ENCODE measurements around the gene TXNDC9.
"Not testable (repeated sequence)": the region's sequence is repeated elsewhere in the genome, so short reads cannot be mapped to it uniquely, and the experiment has no call there.

Gene TXNDC9

DNA sequence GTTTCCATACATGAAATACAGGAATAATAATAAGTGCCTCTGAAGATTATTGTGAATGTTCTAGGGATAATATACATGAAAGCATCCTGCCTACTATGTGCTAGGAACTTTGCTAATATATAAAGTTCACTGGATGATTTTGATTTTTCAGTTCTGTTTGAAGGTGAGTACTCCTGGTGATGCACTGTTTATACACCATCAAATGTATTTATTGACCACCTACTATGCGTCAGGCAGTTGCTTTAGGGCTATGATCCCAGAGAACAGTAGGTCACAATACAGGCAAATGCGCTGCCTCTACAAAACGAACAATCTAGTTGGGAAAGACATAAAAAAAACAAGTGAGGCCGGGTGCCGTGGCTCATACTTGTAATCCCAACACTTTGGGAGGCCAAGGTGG, 10.7 kb downstream of the TXNDC9 start:
- peaks cover 84% of the 10 kb centered on the region for H3K36me3 ChIP-seq (ENCODE audit: control insufficient read depth, insufficient read depth, low read length)
- H3K4me3 ChIP-seq (ENCODE audit: low read depth, low read length), result no peak overlapping the region
- H3K4me1 ChIP-seq (ENCODE audit: control insufficient read depth, insufficient read depth, low read length), result no peaks in the 10 kb centered on the region
- no peaks in the 10 kb centered on the region for H3K9me3 ChIP-seq (ENCODE audit: control insufficient read depth, insufficient read depth, low read depth, low read length)
- no peaks in the 10 kb centered on the region for H3K27me3 ChIP-seq (ENCODE audit: control insufficient read depth, insufficient read depth, low read length)
- H3K9ac ChIP-seq (ENCODE audit: low read length), result no peak overlapping the region
- no peak overlapping the region for H3K27ac ChIP-seq (ENCODE audit: low read depth, low read length)

DNA sequence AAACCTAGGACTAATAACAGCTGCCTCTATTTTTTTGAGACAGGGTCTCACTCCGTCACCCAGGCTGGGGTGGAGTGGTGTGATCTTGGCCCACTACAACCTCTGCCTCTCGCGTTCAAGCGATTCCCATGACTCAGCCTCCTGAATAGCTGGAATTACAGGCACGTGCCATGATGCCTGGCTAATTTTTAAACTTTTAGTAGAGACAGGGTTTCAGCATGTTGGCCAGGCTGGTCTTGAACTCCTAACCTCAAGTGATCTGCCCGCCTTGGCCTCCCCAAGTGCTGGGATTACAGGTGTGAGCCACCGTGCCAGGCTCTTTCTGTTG, 18.3 kb downstream of the TXNDC9 start:
- H3K4me3 ChIP-seq (ENCODE audit: low read depth, low read length); H3K27me3 ChIP-seq (ENCODE audit: control insufficient read depth, insufficient read depth, low read length); H3K9ac ChIP-seq (ENCODE audit: low read length); H3K4me1 ChIP-seq (ENCODE audit: control insufficient read depth, insufficient read depth, low read length); H3K27ac ChIP-seq (ENCODE audit: low read depth, low read length); H3K9me3 ChIP-seq (ENCODE audit: control insufficient read depth, insufficient read depth, low read depth, low read length): not testable (repeated sequence)
- peaks cover 54% of the 10 kb centered on the region for H3K36me3 ChIP-seq (ENCODE audit: control insufficient read depth, insufficient read depth, low read length)

DNA sequence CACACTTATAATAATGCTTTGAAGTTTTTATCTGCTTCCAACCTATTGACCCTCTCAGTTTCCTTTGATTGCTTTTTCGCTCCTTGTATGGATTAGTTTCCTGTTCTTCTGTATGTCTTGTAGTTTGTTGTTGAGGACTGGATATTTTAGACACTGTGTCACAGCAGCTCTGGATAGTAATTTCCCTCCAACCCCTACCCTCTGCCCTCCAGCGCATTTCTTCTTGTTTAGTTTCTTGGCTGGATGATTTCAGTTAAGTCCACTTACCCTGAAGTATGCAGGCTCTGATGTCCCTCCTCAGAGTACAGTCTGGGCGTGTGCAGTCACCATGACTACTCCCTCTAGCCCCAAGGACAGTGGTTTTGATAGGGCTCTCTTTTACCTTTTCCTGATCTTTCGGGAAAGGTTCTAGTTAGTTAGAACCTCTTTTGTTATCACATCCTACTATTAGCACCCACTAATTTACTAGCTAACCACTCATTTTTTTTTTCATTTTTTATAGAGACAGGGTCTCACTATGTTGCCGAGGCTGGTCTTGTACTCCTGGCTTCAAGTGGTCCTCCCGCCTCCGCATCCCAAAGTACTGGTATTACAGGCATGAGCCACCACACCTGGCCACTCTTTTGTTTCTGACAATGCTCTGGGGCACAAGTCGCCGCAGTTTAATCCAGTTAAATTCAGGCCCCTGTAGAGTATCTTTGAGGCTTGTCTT, 18.8 kb downstream of the TXNDC9 start:
- Histone ChIP-seq H3K27me3 (ENCODE audit: control insufficient read depth, insufficient read depth, low read length) (no peaks in the 10 kb centered on the region), H3K36me3 (ENCODE audit: control insufficient read depth, insufficient read depth, low read length) (peaks cover 52% of the 10 kb centered on the region), H3K27ac (ENCODE audit: low read depth, low read length) (no peak overlapping the region), H3K9me3 (ENCODE audit: control insufficient read depth, insufficient read depth, low read depth, low read length) (no peaks in the 10 kb centered on the region), H3K4me3 (ENCODE audit: low read depth, low read length) (no peak overlapping the region), H3K4me1 (ENCODE audit: control insufficient read depth, insufficient read depth, low read length) (no peaks in the 10 kb centered on the region), H3K9ac (ENCODE audit: low read length) (no peak overlapping the region)

DNA sequence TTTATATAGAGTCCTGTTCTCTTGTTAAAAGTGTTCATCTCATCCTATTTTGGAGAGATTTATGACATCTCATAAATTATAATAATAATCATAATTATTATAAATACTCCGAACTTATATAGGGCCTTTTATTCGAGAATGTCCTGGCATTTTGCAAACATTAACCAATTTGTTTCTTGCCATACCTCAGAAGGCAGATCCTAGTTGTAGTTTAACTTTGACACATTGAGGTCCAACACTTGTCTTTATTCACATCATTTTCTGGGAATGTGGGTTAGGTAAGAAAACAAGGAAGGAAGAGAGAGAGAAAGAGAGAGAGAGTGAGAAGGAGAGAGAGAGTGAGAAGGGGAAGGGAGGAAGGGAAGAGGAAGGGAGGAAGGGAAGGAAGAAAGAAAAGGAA, 35.0 kb downstream of the TXNDC9 start, which contains the start of gene LYG1:
TSS of gene LYG1 (minus strand) at position 101 of the 400 bp plus-strand sequence. CDS start 5,527 bp downstream, outside the sequence.
- H3K27me3 ChIP-seq (ENCODE audit: control insufficient read depth, insufficient read depth, low read length); H3K4me1 ChIP-seq (ENCODE audit: control insufficient read depth, insufficient read depth, low read length); H3K9me3 ChIP-seq (ENCODE audit: control insufficient read depth, insufficient read depth, low read depth, low read length); H3K4me3 ChIP-seq (ENCODE audit: low read depth, low read length); H3K27ac ChIP-seq (ENCODE audit: low read depth, low read length); H3K9ac ChIP-seq (ENCODE audit: low read length): not testable (repeated sequence)
- peaks cover 15% of the 10 kb centered on the region for H3K36me3 ChIP-seq (ENCODE audit: control insufficient read depth, insufficient read depth, low read length)

DNA sequence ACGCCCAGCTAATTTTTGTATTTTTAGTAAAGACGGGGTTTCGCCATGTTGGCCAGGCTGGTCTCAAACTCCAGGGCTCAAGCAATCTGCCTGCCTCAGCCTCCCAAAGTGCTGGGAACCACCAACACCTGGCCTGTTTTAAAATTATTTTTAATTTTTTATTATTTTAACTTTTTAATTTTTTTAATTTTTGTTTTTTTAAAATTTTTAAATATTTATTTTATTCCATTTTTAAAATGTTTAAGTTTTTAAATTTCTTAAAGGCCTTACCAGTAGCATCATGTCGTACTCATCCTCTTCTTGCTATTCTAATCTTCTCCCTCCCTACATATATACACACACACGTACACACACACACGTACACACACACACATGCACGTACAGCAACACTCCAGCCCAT, 36.6 kb downstream of the TXNDC9 start:
- no peaks in the 10 kb centered on the region for H3K4me1 ChIP-seq (ENCODE audit: control insufficient read depth, insufficient read depth, low read length)
- peaks cover 13% of the 10 kb centered on the region for H3K36me3 ChIP-seq (ENCODE audit: control insufficient read depth, insufficient read depth, low read length)
- no peak overlapping the region for H3K27ac ChIP-seq (ENCODE audit: low read depth, low read length)
- H3K9me3 ChIP-seq (ENCODE audit: control insufficient read depth, insufficient read depth, low read depth, low read length), result no peaks in the 10 kb centered on the region
- no peaks in the 10 kb centered on the region for H3K27me3 ChIP-seq (ENCODE audit: control insufficient read depth, insufficient read depth, low read length)
- H3K4me3 ChIP-seq (ENCODE audit: low read depth, low read length), result no peak overlapping the region
- H3K9ac ChIP-seq (ENCODE audit: low read length), result no peak overlapping the region

DNA sequence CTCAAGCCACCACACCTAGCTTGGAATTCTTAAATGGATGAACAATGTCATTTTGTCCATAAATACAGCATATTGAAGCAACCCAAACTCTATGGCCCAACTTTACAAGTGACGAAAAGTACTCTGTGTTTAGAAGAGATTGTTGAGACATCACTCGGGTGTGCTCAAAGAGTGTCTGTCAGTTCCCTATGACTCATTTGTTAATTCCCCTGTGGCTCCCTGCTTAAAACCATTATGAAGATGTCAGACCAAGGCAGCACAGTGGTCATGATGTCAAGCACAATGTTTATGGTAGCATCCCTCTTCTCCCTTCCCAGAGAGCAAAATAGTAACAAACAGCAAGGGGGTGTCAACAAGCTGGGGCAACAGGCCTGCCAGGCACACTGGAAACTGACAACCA, 38.1 kb downstream of the TXNDC9 start:
- H3K36me3 ChIP-seq (ENCODE audit: control insufficient read depth, insufficient read depth, low read length), result peaks cover 7% of the 10 kb centered on the region
- no peaks in the 10 kb centered on the region for H3K4me1 ChIP-seq (ENCODE audit: control insufficient read depth, insufficient read depth, low read length)
- no peaks in the 10 kb centered on the region for H3K9me3 ChIP-seq (ENCODE audit: control insufficient read depth, insufficient read depth, low read depth, low read length)
- no peaks in the 10 kb centered on the region for H3K27me3 ChIP-seq (ENCODE audit: control insufficient read depth, insufficient read depth, low read length)
- no peak overlapping the region for H3K4me3 ChIP-seq (ENCODE audit: low read depth, low read length)
- H3K27ac ChIP-seq (ENCODE audit: low read depth, low read length), result no peak overlapping the region
- H3K9ac ChIP-seq (ENCODE audit: low read length), result no peak overlapping the region

DNA sequence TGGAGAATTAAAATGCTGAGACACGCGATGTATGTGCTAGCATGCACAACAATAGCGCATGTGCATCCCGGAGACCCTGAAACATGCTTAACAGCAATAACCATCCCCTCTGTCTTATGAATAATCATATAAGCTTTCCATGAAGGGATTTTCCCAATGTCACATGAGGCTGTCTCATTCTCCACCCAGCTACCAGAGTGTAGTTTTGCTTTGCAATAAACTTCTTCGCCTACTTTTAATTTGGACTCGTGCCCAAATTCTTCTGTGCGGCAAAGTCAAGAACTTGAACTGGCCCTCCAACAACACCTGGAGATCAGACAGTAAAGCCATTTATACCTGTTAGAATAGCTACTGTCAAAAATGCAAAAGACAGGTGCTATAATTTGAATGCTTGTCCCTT, 50.6 kb downstream of the TXNDC9 start:
- Histone ChIP-seq H3K9me3 (ENCODE audit: control insufficient read depth, insufficient read depth, low read depth, low read length) (no peaks in the 10 kb centered on the region), H3K4me1 (ENCODE audit: control insufficient read depth, insufficient read depth, low read length) (no peaks in the 10 kb centered on the region), H3K27me3 (ENCODE audit: control insufficient read depth, insufficient read depth, low read length) (no peaks in the 10 kb centered on the region), H3K4me3 (ENCODE audit: low read depth, low read length) (no peak overlapping the region), H3K9ac (ENCODE audit: low read length) (no peak overlapping the region), H3K27ac (ENCODE audit: low read depth, low read length) (no peak overlapping the region), H3K36me3 (ENCODE audit: control insufficient read depth, insufficient read depth, low read length) (peaks cover 3% of the 10 kb centered on the region; the same call in 1 of the 2 replicates)

DNA sequence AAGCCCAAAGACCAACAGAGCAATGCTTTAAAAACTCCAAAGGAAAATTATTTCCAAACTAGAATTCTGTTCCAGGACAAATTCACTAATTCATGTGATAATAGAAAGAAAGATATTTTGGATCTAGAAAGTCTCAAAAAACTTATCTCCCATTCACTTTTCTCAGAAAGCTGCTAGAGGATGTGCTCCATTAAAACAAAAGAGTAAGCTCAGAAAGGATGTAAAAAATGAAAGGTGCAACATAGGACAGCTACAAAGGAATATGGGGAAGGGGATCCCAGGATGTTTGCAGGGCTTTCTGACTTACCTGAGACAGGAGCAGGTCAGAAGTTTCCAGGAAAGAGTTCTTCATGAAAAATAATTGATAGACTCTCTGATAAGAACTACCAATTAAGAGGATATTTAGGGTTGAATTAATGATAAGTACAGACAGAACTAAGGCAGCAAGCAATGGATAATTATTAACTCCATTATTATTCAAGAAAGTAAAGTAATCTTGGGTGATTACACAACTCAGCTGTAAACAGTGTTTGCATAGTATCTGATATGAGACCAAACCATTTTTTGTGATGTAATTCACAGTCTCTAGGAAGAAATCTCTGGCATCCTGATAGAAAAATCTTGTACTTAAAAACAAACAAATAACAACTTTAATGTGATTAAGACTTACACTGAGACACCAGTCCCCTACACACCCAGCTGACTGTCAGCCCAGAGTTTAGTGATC, 56.0 kb downstream of the TXNDC9 start:
- Histone ChIP-seq H3K36me3 (ENCODE audit: control insufficient read depth, insufficient read depth, low read length) (peaks cover 7% of the 10 kb centered on the region; the same call in 1 of the 2 replicates), H3K4me1 (ENCODE audit: control insufficient read depth, insufficient read depth, low read length) (no peaks in the 10 kb centered on the region), H3K4me3 (ENCODE audit: low read depth, low read length) (no peak overlapping the region), H3K9ac (ENCODE audit: low read length) (no peak overlapping the region), H3K27me3 (ENCODE audit: control insufficient read depth, insufficient read depth, low read length) (no peaks in the 10 kb centered on the region), H3K9me3 (ENCODE audit: control insufficient read depth, insufficient read depth, low read depth, low read length) (peaks cover 15% of the 10 kb centered on the region), H3K27ac (ENCODE audit: low read depth, low read length) (no peak overlapping the region)

DNA sequence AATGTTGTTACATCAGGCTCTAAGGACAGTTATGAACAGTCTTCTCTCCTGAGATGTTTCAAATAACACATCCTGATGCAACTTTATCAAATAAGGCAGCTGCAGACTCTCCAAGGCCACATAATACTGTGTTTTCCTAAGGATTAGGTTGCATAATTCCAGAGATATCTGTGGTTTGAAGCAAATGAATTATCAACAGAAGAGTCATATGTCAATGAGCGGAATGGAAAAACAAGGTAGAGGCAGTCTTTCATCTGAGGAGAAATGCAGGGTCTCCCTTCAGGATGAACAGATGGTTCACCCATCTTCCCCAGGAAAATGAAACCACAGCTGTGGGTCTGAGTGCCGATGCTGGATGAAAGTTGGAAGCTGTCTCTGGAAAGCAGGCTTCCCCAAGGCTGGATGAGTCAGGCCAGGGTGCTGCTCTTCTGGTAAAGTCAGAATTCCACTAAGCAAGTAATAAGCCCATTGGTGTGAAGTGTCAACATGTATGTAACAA, 57.3 kb downstream of the TXNDC9 start:
- Histone ChIP-seq H3K27ac (ENCODE audit: low read depth, low read length) (no peak overlapping the region), H3K4me1 (ENCODE audit: control insufficient read depth, insufficient read depth, low read length) (no peaks in the 10 kb centered on the region), H3K4me3 (ENCODE audit: low read depth, low read length) (no peak overlapping the region), H3K9me3 (ENCODE audit: control insufficient read depth, insufficient read depth, low read depth, low read length) (peaks cover 15% of the 10 kb centered on the region), H3K9ac (ENCODE audit: low read length) (no peak overlapping the region), H3K36me3 (ENCODE audit: control insufficient read depth, insufficient read depth, low read length) (peaks cover 4% of the 10 kb centered on the region; the same call in 1 of the 2 replicates), H3K27me3 (ENCODE audit: control insufficient read depth, insufficient read depth, low read length) (no peaks in the 10 kb centered on the region)

DNA sequence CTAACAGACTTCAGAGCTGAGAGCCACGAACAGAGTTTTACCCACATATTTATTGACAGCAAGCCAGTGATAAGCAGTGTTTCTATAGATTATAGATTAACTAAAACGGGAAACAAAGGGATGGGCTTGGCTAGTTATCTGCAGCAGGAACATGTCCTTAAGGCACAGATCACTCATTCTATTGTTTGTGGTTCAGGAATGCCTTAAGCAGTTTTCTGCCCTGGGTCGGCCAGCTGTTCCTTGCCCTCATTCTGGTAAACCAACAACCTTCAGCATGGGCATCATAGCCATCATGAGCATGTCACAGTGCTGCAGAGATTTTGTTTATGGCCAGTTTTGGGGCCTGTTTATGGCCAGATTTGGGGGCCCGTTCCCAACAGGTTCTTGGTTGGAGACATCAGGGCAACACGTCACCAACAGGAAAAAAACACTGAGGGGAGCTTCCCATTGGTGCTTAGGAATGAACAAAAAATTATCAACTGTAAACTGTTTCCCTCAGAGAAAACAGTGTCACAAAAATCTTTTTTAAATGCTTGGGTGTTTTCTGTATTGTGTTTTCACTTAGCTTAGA, 57.9 kb downstream of the TXNDC9 start:
- not testable (repeated sequence) for H3K27ac ChIP-seq (ENCODE audit: low read depth, low read length); H3K36me3 ChIP-seq (ENCODE audit: control insufficient read depth, insufficient read depth, low read length); H3K27me3 ChIP-seq (ENCODE audit: control insufficient read depth, insufficient read depth, low read length); H3K9ac ChIP-seq (ENCODE audit: low read length); H3K4me3 ChIP-seq (ENCODE audit: low read depth, low read length); H3K4me1 ChIP-seq (ENCODE audit: control insufficient read depth, insufficient read depth, low read length)
- H3K9me3 ChIP-seq (ENCODE audit: control insufficient read depth, insufficient read depth, low read depth, low read length), result peaks cover 15% of the 10 kb centered on the region

DNA sequence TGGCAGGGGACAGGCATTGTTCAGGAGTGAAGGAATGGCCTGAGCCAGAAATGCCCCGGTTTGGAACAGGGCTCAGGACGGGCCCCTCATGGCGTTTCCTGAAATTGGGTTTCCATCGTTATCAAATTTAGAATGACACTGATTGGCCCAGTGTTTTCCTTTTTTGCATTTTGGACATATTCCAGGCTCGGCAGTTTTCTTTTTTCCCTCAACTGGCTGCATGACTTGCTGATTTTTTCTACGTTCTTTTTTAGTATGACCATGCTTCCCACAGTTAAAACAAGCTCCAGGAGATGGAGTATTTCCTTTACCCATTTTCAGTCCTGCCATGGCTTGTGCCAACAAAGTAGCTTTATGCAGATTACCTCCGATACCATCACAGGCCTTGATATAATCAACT, 60.3 kb downstream of the TXNDC9 start:
- H3K27ac ChIP-seq (ENCODE audit: low read depth, low read length), result no peak overlapping the region
- peaks cover 32% of the 10 kb centered on the region for H3K9me3 ChIP-seq (ENCODE audit: control insufficient read depth, insufficient read depth, low read depth, low read length)
- no peak overlapping the region for H3K9ac ChIP-seq (ENCODE audit: low read length)
- peaks cover 4% of the 10 kb centered on the region; the same call in 1 of the 2 replicates for H3K36me3 ChIP-seq (ENCODE audit: control insufficient read depth, insufficient read depth, low read length)
- H3K27me3 ChIP-seq (ENCODE audit: control insufficient read depth, insufficient read depth, low read length), result no peaks in the 10 kb centered on the region
- H3K4me1 ChIP-seq (ENCODE audit: control insufficient read depth, insufficient read depth, low read length), result no peaks in the 10 kb centered on the region
- no peak overlapping the region for H3K4me3 ChIP-seq (ENCODE audit: low read depth, low read length)
